D721Med (cell line): Measurements from ENCODE around the gene IL36RN.

Experiments
- DNase-seq: peaks from one replicate; pipeline ENCODE4 v3.0.0; 2011; ENCODE audit warnings: low spot score; ENCODE audit not compliant: insufficient read length
- FAIRE-seq: peaks from 2 replicates; lab custom pipeline; 2011; peaks lifted over from hg19 to GRCh38; lab: Jason Lieb, UNC
- CTCF ChIP-seq: IDR thresholded peaks from 2 replicates; pipeline ENCODE4 v1.5.1; 2012; ENCODE audit warnings: mild to moderate bottlenecking, control low read depth; ENCODE audit not compliant: insufficient read depth; ENCODE audit errors: missing control alignments

Gene IL36RN

DNA sequence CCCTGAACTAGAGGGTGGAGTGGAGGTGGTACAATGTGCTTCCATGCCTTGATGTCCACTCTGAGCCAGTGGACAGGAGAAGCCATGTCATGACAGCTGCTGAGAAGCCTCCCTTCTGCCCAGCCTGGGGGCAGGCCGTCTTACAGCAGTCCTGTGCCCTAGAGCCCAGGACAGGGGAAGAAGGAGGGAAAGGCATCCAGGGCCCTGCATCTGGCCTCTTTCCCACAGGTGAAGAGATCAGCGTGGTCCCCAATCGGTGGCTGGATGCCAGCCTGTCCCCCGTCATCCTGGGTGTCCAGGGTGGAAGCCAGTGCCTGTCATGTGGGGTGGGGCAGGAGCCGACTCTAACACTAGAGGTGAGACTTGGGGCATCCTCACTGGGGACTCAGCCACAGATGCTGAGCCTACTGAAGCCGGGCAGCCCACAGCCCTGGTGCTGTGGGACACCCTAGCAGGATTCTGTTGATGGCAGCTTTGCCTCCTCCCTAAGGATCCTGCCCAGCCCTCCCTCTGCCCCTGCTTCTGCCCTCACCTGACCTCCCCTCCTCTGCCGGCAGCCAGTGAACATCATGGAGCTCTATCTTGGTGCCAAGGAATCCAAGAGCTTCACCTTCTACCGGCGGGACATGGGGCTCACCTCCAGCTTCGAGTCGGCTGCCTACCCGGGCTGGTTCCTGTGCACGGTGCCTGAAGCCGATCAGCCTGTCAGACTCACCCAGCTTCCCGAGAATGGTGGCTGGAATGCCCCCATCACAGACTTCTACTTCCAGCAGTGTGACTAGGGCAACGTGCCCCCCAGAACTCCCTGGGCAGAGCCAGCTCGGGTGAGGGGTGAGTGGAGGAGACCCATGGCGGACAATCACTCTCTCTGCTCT, 3.1 kb downstream of the IL36RN start:
- no peak for TF ChIP-seq CTCF
- FAIRE-seq, result no peak
- DNase-seq, result no peak

- DNase-seq (no peak), FAIRE-seq (no peak)
- TF ChIP-seq CTCF, result no peak
These were observed 5.3 kb downstream of the IL36RN start for GRCh38 chr2:113064281-113064680.

DNA sequence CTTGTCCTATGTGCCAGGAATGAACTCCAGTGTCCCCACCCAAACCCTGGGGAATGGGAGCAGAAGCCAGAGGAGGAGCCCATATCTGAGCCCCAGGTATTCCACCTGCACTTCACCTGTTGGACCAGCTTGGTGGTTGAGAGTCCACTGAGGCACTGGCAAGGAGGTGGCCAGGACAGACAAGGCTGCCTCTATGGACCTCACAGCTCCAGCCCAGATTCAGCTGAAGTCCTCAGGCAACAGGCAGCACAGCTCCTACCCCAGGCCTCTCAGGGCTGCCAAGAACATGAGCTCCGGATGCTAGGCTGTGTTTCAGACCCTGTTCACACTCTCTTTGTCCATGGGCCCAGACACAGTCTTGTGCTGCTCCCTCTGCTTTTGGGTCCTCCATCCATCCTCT, 5.9 kb downstream of the IL36RN start:
- no peak for DNase-seq
- no peak for TF ChIP-seq CTCF
- no peak for FAIRE-seq

DNA sequence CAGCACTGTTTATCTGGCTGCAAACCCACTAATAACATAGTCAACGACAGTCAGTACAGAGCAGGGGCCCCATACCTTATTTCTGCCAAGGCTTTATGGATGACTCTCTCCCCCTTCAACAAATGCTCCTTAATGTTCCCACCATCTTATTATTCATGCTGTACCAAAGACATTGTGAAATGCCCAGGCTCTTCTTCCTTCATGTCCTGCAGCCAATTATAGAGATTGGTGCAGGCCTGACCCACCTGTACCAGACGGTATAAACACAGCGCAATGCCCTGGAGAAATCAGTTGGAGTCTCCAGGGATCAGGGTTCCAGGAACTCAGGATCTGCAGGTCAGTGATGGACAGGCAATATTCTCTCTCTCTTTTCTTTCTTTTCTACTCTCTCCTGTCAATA, 8.7 kb downstream of the IL36RN start, which contains the start of gene IL1F10:
IL1F10 (plus strand) TSS at position 290 of the 400 bp plus-strand sequence. CDS start 4,769 bp downstream, outside the sequence.
- FAIRE-seq (no peak), DNase-seq (no peak)
- TF ChIP-seq CTCF, result no peak

DNA sequence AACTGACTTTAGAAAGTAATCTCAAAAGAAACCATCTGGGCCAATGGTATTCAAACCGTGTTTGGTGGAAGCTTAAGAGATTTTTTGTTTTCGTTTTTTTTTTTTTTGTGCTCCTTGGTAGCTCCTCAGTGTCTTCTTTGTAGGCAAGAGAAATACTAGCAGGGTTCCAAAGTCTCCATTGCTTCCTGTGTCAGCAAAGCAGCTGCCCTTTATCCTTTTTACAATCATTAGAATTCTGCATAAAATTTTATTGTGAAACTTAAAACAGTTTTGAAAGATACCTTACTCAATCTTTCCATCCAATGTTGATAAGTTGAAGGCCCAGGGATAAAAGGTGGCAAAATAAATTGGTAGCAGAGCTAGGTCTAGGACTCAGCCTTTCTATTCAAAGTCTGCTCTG, 9.3 kb downstream of the IL36RN start:
- no peak for DNase-seq
- FAIRE-seq, result no peak
- no peak for TF ChIP-seq CTCF

DNA sequence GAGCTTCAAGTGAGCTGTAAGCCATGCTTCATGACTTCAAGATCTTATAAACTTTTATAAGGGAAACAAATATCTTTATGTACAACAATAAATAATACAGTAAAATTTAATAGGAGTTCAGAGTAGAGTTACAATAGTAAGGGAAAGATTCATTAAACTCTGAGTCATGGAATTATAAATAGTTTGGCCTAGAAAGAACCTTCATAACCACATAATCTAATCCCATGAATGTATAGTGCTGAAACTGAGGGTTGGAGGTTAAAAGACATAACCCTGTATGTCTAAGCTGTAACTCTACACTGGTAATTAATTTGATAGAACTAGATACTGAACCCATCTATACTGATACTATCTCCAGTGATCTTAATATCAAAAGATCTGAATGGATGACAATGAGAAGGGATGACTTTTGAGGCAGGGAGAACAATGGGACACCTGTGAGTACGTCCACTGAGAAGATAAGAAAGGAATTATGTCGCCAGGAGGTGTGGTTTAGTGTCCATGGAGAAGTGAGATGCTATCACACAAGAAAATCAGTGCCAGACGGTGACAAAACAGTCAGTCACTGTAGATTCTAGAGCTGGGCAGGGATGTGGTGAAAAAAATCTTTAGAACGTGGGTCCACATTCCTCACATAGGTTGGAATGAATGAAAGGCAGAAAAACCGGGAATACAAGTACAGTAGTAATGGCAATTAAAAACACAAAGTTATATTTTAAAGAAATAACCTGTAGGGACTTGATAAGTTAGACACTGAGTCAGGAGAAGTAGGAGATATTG, 9.9 kb downstream of the IL36RN start:
- FAIRE-seq (no peak), DNase-seq (no peak)
- TF ChIP-seq CTCF, result no peak
